ENCODE data around the gene SAMD11.

DNA sequence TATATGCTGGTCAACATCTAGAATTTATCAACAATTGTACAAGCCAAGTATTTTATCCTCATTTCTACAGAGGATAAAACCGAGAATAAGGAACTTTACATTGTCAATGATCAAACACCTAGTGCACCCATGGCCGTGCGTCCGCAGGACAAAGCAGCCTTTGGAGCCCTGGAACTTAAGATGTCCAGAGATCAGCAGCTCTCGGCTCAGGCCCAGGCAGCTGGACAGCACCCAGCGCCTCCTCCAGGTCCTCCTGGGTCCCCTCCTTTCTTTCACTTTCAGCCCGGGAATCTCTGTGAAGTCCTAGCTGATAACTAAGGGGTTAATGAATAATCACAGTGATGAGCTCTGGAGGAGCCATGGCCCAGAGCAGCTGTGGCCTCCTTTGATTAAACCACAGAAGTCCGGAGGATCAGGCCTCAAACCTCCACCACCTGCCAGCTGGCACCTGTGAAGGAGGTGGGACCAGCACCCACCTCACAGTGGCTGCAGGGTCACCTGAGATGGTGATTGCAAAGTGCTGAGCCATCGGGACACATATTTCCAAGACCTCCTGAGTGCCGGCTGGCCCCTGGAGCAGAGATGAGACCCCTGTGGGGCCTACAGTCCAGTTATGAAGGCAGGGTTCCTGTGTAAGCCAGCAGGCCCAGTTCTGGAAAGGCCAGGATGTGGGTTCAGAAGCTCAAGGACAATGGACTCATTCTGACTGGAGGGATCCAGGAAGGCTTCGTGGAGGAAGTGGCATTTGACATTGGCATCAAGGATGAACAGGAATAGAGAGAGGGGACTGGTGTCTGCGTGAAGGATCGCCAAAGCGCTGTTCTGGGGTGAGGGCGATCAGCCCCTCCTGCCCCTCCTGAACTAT is 11.6 kb upstream of the SAMD11 start:
- TF ChIP-seq, protein P1, sequence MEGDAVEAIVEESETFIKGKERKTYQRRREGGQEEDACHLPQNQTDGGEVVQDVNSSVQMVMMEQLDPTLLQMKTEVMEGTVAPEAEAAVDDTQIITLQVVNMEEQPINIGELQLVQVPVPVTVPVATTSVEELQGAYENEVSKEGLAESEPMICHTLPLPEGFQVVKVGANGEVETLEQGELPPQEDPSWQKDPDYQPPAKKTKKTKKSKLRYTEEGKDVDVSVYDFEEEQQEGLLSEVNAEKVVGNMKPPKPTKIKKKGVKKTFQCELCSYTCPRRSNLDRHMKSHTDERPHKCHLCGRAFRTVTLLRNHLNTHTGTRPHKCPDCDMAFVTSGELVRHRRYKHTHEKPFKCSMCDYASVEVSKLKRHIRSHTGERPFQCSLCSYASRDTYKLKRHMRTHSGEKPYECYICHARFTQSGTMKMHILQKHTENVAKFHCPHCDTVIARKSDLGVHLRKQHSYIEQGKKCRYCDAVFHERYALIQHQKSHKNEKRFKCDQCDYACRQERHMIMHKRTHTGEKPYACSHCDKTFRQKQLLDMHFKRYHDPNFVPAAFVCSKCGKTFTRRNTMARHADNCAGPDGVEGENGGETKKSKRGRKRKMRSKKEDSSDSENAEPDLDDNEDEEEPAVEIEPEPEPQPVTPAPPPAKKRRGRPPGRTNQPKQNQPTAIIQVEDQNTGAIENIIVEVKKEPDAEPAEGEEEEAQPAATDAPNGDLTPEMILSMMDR (IDR thresholded peaks at IDR 0.05) = no peak
- TF ChIP-seq POLR2A (IDR thresholded peaks at IDR 0.05) = no peak
